ENCODE data around the gene RNF111.
A peak's percentile ranks its signal among the peaks of the same experiment; 100 is the strongest.

The RNF111 gene

GRCh38 chr15:59137566-59137965 lies 150.1 kb downstream of the RNF111 start:
- Histone ChIP-seq H3K9me3 (ENCODE audit: insufficient read depth, low read depth, low read length) (no peaks in the 10 kb centered on the region), H4K20me1 (ENCODE audit: insufficient read depth, low read length, poor library complexity, severe bottlenecking) (no peaks in the 10 kb centered on the region), H3K36me3 (ENCODE audit: insufficient read depth, low read length) (peaks cover 82% of the 10 kb centered on the region), H3F3A (ENCODE audit: low read depth) (no peaks in the 10 kb centered on the region), H3K9ac (ENCODE audit: low read depth, low read length, poor library complexity, severe bottlenecking) (no peak overlapping the region), H3K4me3 (ENCODE audit: low read length, poor library complexity, severe bottlenecking) (no peak overlapping the region), H3K9me2 (replicated peaks; ENCODE audit: low read depth, low read length) (no peaks in the 10 kb centered on the region), H3K79me2 (ENCODE audit: insufficient read depth, low read length) (no peaks in the 10 kb centered on the region), H3K27me3 (ENCODE audit: insufficient read depth, low read length, poor library complexity, severe bottlenecking) (no peaks in the 10 kb centered on the region), H3K4me1 (ENCODE audit: insufficient read depth, low read length, poor library complexity, severe bottlenecking) (no peaks in the 10 kb centered on the region), H2AFZ (ENCODE audit: low read length) (no peak overlapping the region), H3K4me2 (ENCODE audit: low read depth, low read length, poor library complexity, severe bottlenecking) (no peak overlapping the region)
- TF ChIP-seq CTCF (conservative IDR thresholded peaks at IDR 0.05; ENCODE audit: low read length) (no peak), EZH2phosphoT487 (IDR thresholded peaks at IDR 0.05; ENCODE audit: borderline replicate concordance) (no peak)

- Histone ChIP-seq H3K4me2 (ENCODE audit: low read depth, low read length, poor library complexity, severe bottlenecking) (no peak overlapping the region), H3K4me1 (ENCODE audit: insufficient read depth, low read length, poor library complexity, severe bottlenecking) (no peaks in the 10 kb centered on the region), H3K27me3 (ENCODE audit: insufficient read depth, low read length, poor library complexity, severe bottlenecking) (no peaks in the 10 kb centered on the region), H3K9ac (ENCODE audit: low read depth, low read length, poor library complexity, severe bottlenecking) (no peak overlapping the region), H3K9me2 (replicated peaks; ENCODE audit: low read depth, low read length) (no peaks in the 10 kb centered on the region), H3K79me2 (ENCODE audit: insufficient read depth, low read length) (no peaks in the 10 kb centered on the region), H2AFZ (ENCODE audit: low read length) (no peak overlapping the region), H3F3A (ENCODE audit: low read depth) (no peaks in the 10 kb centered on the region), H3K4me3 (ENCODE audit: low read length, poor library complexity, severe bottlenecking) (no peak overlapping the region), H3K9me3 (ENCODE audit: insufficient read depth, low read depth, low read length) (no peaks in the 10 kb centered on the region), H3K36me3 (ENCODE audit: insufficient read depth, low read length) (peaks cover 78% of the 10 kb centered on the region; the same call in 1 of the 2 replicates), H4K20me1 (ENCODE audit: insufficient read depth, low read length, poor library complexity, severe bottlenecking) (no peaks in the 10 kb centered on the region)
- no peak for TF ChIP-seq EZH2phosphoT487 (IDR thresholded peaks at IDR 0.05; ENCODE audit: borderline replicate concordance)
- peak; percentile 96 for TF ChIP-seq CTCF (conservative IDR thresholded peaks at IDR 0.05; ENCODE audit: low read length)
Observed at GRCh38 chr15:59138243-59138642, 150.8 kb downstream of the RNF111 start.

- H3F3A ChIP-seq (ENCODE audit: low read depth): no peaks in the 10 kb centered on the region
- H3K4me1 ChIP-seq (ENCODE audit: insufficient read depth, low read length, poor library complexity, severe bottlenecking): no peaks in the 10 kb centered on the region
- TF ChIP-seq EZH2phosphoT487 (IDR thresholded peaks at IDR 0.05; ENCODE audit: borderline replicate concordance) (no peak), CTCF (conservative IDR thresholded peaks at IDR 0.05; ENCODE audit: low read length) (no peak)
- no peaks in the 10 kb centered on the region for H4K20me1 ChIP-seq (ENCODE audit: insufficient read depth, low read length, poor library complexity, severe bottlenecking)
- H3K79me2 ChIP-seq (ENCODE audit: insufficient read depth, low read length): no peaks in the 10 kb centered on the region
- no peak overlapping the region for H3K9ac ChIP-seq (ENCODE audit: low read depth, low read length, poor library complexity, severe bottlenecking)
- peaks cover 60% of the 10 kb centered on the region; the same call in 1 of the 2 replicates for H3K36me3 ChIP-seq (ENCODE audit: insufficient read depth, low read length)
- no peak overlapping the region for H3K4me3 ChIP-seq (ENCODE audit: low read length, poor library complexity, severe bottlenecking)
- no peak overlapping the region for H3K4me2 ChIP-seq (ENCODE audit: low read depth, low read length, poor library complexity, severe bottlenecking)
- no peaks in the 10 kb centered on the region for H3K27me3 ChIP-seq (ENCODE audit: insufficient read depth, low read length, poor library complexity, severe bottlenecking)
- no peak overlapping the region for H2AFZ ChIP-seq (ENCODE audit: low read length)
- no peaks in the 10 kb centered on the region for H3K9me3 ChIP-seq (ENCODE audit: insufficient read depth, low read depth, low read length)
- H3K9me2 ChIP-seq (replicated peaks; ENCODE audit: low read depth, low read length): no peaks in the 10 kb centered on the region
Observed at GRCh38 chr15:59140422-59141226, 153.2 kb downstream of the RNF111 start.

Data from Loucy (cell line).